Neuronal stem cell (in vitro differentiated cells): ENCODE measurements around the gene PAEP.
"Not testable (repeated sequence)": the region's sequence is repeated elsewhere in the genome, so short reads cannot be mapped to it uniquely, and the experiment has no call there.

Experiments
- DNase-seq: peaks from one replicate; pipeline ENCODE4 v3.0.0-alpha.2; 2013; ENCODE audit warnings: low spot score
- H2AFZ ChIP-seq: one replicate; pipeline ENCODE4 v1.6.1; 2013; ENCODE audit warnings: mild to moderate bottlenecking, low read length, inconsistent platforms
- H2AK5ac ChIP-seq: 2 replicates; pipeline ENCODE4 v1.6.1; 2013; ENCODE audit warnings: low read depth, mild to moderate bottlenecking, inconsistent platforms, low read length, moderate library complexity, mixed read lengths
- H2BK120ac ChIP-seq: 2 replicates; pipeline ENCODE4 v1.6.1; 2013; ENCODE audit warnings: low read depth, mild to moderate bottlenecking, inconsistent platforms, low read length, moderate library complexity, mixed read lengths
- H2BK12ac ChIP-seq: one replicate; pipeline ENCODE4 v1.6.1; 2013; ENCODE audit warnings: low read length, inconsistent platforms
- H2BK15ac ChIP-seq: 2 replicates; pipeline ENCODE4 v1.6.1; 2013; ENCODE audit warnings: mild to moderate bottlenecking, low read length, inconsistent platforms, mixed read lengths
- H2BK5ac ChIP-seq: one replicate; pipeline ENCODE4 v1.6.1; 2013; ENCODE audit warnings: inconsistent platforms, mild to moderate bottlenecking, low read length, moderate library complexity
- H3K14ac ChIP-seq: one replicate; pipeline ENCODE4 v1.6.1; 2013; ENCODE audit warnings: low read length, inconsistent platforms
- H3K18ac ChIP-seq: 2 replicates; pipeline ENCODE4 v1.6.1; 2013; ENCODE audit warnings: low read length, inconsistent platforms
- H3K23ac ChIP-seq: 2 replicates; pipeline ENCODE4 v1.6.1; 2013; ENCODE audit warnings: low read depth, mild to moderate bottlenecking, mixed read lengths, low read length, inconsistent platforms; ENCODE audit not compliant: poor library complexity
- H3K27ac ChIP-seq: replicated peaks from 3 replicates; pipeline ENCODE4 v1.5.1; 2013; ENCODE audit warnings: low read length, inconsistent platforms
- H3K27me3 ChIP-seq, 3 experiments: 2 replicates each; pipeline ENCODE4 v1.6.1; 2013; ENCODE audit warnings: low read length in 3 of 3, mild to moderate bottlenecking in 2 of 3, inconsistent platforms in 1 of 3, low read depth in 1 of 3, mixed read lengths in 1 of 3, moderate library complexity in 1 of 3; ENCODE audit not compliant: control insufficient read depth in 3 of 3, insufficient read depth in 3 of 3
- H3K36me3 ChIP-seq, 2 donors: replicated peaks in 1 of 2; 2 replicates each; pipeline ENCODE4 v1.6.1; 2013; ENCODE audit warnings: low read length in 2 of 2; ENCODE audit not compliant: control insufficient read depth in 2 of 2, insufficient read depth in 2 of 2
- H3K4ac ChIP-seq: 2 replicates; pipeline ENCODE4 v1.6.1; 2013; ENCODE audit warnings: inconsistent platforms, mild to moderate bottlenecking, low read length, moderate library complexity
- H3K4me1 ChIP-seq, 2 donors: 1 replicate in 1 of 2; 2 replicates in 1 of 2; pipeline ENCODE4 v1.6.1; 2013; ENCODE audit warnings: low read length in 2 of 2, low read depth in 1 of 2; ENCODE audit not compliant: control insufficient read depth in 2 of 2, insufficient read depth in 1 of 2
- H3K4me2 ChIP-seq: one replicate; pipeline ENCODE4 v1.6.1; 2013; ENCODE audit warnings: mild to moderate bottlenecking, low read length, inconsistent platforms; ENCODE audit not compliant: insufficient read depth, poor library complexity, severe bottlenecking
- H3K4me3 ChIP-seq, 2 donors: 2 replicates each; pipeline ENCODE4 v1.5.1; 2013; ENCODE audit warnings: low read length in 2 of 2, mild to moderate bottlenecking in 2 of 2, inconsistent platforms in 1 of 2, moderate library complexity in 1 of 2
- H3K79me1 ChIP-seq: one replicate; pipeline ENCODE4 v1.6.1; 2013; ENCODE audit warnings: low read depth, mild to moderate bottlenecking, inconsistent platforms, low read length, moderate library complexity
- H3K9ac ChIP-seq: one replicate; pipeline ENCODE4 v1.6.1; 2013; ENCODE audit warnings: mild to moderate bottlenecking, low read depth, low read length, inconsistent platforms; ENCODE audit not compliant: poor library complexity
- H3K9me3 ChIP-seq, 2 donors: replicated peaks in 1 of 2; 2 replicates each; pipeline versions ENCODE3 to v1.6.1; 2013; ENCODE audit warnings: low read length in 2 of 2, mild to moderate bottlenecking in 2 of 2, inconsistent platforms in 1 of 2, low read depth in 1 of 2, mixed read lengths in 1 of 2, moderate library complexity in 1 of 2; ENCODE audit not compliant: control insufficient read depth in 2 of 2, insufficient read depth in 1 of 2
- H4K8ac ChIP-seq: one replicate; pipeline ENCODE4 v1.6.1; 2013; ENCODE audit warnings: low read depth, mild to moderate bottlenecking, inconsistent platforms, low read length, moderate library complexity
- H4K91ac ChIP-seq: one replicate; pipeline ENCODE4 v1.6.1; 2013; ENCODE audit warnings: low read length, low read depth, mild to moderate bottlenecking, inconsistent platforms; ENCODE audit not compliant: poor library complexity
- WGBS, 2 donors: extraction: QIAGEN DNeasy Blood & Tissue Kit; methylation state at CpG; one replicate each; pipeline ENCODE4 v1.1.7; 2013; ENCODE audit warnings: missing lambda C conversion rate in 2 of 2, mixed read lengths in 1 of 2; ENCODE audit not compliant: insufficient read length in 2 of 2, insufficient replicate concordance in 1 of 2; ENCODE audit errors: extremely low coverage in 2 of 2; 5-methylcytosine and 5-hydroxymethylcytosine counted together

Gene PAEP

DNA sequence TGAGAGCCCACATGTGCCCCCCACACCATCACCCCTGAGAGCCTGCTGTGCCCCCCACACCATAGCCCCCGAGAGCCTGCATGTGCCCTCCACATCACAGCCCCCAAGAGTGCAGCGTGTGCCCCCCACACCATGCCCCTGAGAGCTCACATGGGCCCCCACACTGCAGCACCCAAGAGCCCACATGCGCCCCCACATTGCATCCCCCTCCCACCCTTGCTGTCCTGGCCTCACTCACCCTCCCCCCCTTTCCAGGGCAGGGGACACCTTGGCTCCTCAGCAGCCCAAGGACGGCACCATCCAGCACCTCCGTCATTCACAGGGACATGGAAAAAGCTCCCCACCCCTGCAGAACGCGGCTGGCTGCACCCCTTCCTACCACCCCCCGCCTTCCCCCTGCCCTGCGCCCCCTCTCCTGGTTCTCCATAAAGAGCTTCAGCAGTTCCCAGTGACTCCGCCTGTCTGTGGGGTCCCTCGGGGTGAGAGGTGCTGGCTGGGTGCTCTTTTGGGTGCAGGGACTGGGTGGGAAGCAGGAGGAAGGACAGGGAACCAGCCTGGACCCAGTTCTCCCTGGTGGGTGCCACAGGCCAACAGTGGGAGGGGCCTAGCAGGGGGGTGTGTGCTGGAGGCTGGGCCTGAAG lies 35.3 kb upstream of the PAEP start:
- H3K27me3 ChIP-seq, result peaks cover 0 to 7% (median 0%) of the 10 kb centered on the region in 3 experiments
- H3K4ac ChIP-seq, result no peak overlapping the region
- no CpG with 5 or more reads among the region's 11 CpGs for WGBS, 2 donors
- no peak overlapping the region for H3K27ac ChIP-seq
- no peak overlapping the region for H2BK120ac ChIP-seq
- no peaks in the 10 kb centered on the region for H3K36me3 ChIP-seq
- H2BK12ac ChIP-seq, result peak overlapping the region; percentile 16
- H3K14ac ChIP-seq, result no peak overlapping the region
- no peak overlapping the region for H4K8ac ChIP-seq
- H2AK5ac ChIP-seq, result no peak overlapping the region
- no peaks in the 10 kb centered on the region for H3K79me1 ChIP-seq
- no peak overlapping the region for H3K4me3 ChIP-seq
- H3K23ac ChIP-seq, result no peak overlapping the region
- H4K91ac ChIP-seq, result no peak overlapping the region
- H3K9me3 ChIP-seq, result no peaks in the 10 kb centered on the region
- no peak overlapping the region for H3K9ac ChIP-seq
- H2AFZ ChIP-seq, result no peak overlapping the region
- peak overlapping the region; percentile 70 for H3K18ac ChIP-seq
- H2BK5ac ChIP-seq, result peak overlapping the region; percentile 75
- DNase-seq, result no peak
- H3K4me2 ChIP-seq, result no peak overlapping the region
- peak overlapping the region; percentile 67 for H2BK15ac ChIP-seq
- H3K4me1 ChIP-seq, result peaks cover 0 to 6% of the 10 kb centered on the region in 2 donors

DNA sequence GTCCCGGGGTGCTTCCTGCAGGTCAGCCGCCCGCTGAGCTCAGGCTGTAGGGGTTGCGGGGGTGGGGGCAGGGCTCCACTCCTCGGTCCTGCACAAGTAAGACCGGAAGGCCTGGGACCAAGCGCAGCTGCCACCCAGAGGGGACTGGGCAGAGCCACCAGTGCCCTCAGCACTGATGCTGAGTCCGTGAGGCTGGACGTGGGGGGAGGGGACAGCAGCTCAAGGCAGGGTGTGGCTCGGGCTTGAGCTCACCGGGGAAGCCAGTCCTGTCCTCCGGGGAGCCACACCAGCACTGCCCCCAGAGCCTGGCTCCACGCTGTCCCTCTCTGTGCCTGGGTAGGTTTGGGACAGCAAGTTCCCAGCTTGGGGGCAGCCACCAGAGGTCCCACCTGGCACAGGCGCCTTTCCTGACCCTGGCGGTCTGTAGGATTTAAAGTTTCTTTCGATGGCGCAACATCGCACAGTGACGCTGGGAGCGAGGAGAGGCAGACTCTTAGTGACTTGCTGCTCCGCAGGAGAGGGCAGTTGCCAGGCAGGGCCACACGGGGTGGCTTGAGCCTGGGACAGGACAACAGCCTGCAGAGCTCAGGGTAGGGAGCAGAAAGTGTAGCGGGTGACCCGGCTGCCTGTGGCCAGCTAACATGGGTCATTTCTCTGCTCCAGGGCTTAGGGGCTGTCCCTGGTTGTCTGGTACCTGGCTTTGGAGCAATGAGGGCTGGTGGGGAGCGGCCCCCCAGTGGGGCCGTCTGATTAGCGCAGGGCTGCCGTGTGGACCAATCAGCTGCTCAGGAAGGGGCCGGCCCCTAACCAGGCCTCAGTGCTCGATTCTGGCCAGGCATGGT lies 34.6 kb upstream of the PAEP start:
- H4K8ac ChIP-seq, result peak overlapping the region; percentile 86
- peak overlapping the region; percentile 70 for H3K18ac ChIP-seq
- H3K4ac ChIP-seq, result peak overlapping the region; percentile 76
- H3K14ac ChIP-seq, result peak overlapping the region; percentile 47
- no peak overlapping the region for H2BK120ac ChIP-seq
- H3K4me2 ChIP-seq, result no peak overlapping the region
- H3K27me3 ChIP-seq, result peaks cover 0 to 7% (median 0%) of the 10 kb centered on the region in 3 experiments
- peak overlapping the region; percentile 16 for H2BK12ac ChIP-seq
- H3K79me1 ChIP-seq, result no peaks in the 10 kb centered on the region
- peak overlapping the region; percentile 75 for H2BK5ac ChIP-seq
- no peak overlapping the region for H2AFZ ChIP-seq
- peak overlapping the region; percentile 4 for H3K9ac ChIP-seq
- no peak overlapping the region for H3K27ac ChIP-seq
- DNase-seq, result no peak
- peaks cover 0 to 6% of the 10 kb centered on the region in 2 donors for H3K4me1 ChIP-seq
- no CpG with 5 or more reads among the region's 30 CpGs for WGBS, 2 donors
- H2AK5ac ChIP-seq, result peak overlapping the region; percentile 40
- no peaks in the 10 kb centered on the region for H3K9me3 ChIP-seq
- H3K23ac ChIP-seq, result peak overlapping the region; percentile 55
- no peak overlapping the region for H3K4me3 ChIP-seq
- H3K36me3 ChIP-seq, result no peaks in the 10 kb centered on the region
- no peak overlapping the region for H4K91ac ChIP-seq
- peak overlapping the region; percentile 67 for H2BK15ac ChIP-seq

DNA sequence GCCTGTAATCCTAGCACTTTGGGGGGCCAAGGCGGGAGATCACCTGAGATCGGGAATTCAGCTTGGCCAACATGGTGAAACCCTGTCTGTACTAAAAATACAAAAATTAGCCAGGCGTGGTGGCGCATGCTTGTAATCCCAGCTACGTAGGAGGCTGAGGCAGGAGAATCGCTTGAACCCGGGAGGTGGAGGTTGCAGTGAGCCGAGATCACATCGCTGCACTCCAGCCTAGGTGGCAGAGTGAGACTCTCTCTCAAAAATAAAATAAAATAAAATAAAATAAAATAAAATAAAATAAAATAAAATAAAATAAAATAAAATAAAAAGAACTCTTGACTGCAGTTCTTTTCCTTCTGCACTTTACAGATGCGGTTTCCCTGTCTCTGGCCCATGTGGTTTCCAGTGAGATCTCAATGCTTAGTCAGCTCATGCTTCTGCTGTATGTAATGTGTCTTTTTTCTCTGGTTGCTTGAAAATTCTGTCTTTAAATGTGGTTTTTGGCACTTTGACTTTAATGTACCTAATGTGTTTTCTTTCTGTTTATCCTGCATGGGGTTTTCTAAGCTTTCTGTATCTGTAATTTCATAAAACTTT lies 32.6 kb upstream of the PAEP start:
- H2BK12ac ChIP-seq, H3K23ac ChIP-seq, H3K79me1 ChIP-seq, H2AFZ ChIP-seq, H3K18ac ChIP-seq, H3K4me3 ChIP-seq, H3K4me2 ChIP-seq, H4K91ac ChIP-seq, H2BK120ac ChIP-seq, H3K4ac ChIP-seq, H3K14ac ChIP-seq, H2BK15ac ChIP-seq, H3K27me3 ChIP-seq, H3K4me1 ChIP-seq, H2AK5ac ChIP-seq, H3K9ac ChIP-seq, H3K27ac ChIP-seq, H3K36me3 ChIP-seq, H4K8ac ChIP-seq, DNase-seq, H2BK5ac ChIP-seq, H3K9me3 ChIP-seq: not testable (repeated sequence)
- no CpG with 5 or more reads among the region's 10 CpGs for WGBS, 2 donors

DNA sequence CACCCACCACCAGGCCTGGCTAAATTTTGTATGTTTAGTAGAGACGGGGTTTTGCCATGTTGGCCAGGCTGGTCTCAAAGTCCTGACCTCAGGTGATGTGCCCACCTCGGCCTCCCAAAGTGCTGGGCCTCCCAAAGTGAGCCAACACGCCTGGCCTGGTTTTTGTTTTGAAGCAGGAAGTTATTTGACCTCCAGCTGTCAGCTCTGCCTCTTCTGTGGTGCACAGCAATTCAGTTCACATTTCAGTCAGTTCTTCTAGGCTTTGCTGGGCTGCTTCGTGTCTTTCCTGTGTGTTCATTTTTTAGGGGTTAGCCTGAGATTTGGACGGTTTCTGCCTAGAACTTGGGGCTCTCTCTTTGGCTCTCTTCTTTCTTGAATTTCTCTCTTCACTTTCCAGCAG lies 31.4 kb upstream of the PAEP start:
- H2AFZ ChIP-seq, result no peak overlapping the region

More for the DNA sequence above, 31.4 kb upstream of the PAEP start:
- Histone ChIP-seq H3K23ac (no peak overlapping the region), H3K79me1 (no peaks in the 10 kb centered on the region), H2AK5ac (no peak overlapping the region), H3K4me1 (peaks cover 0 to 5% of the 10 kb centered on the region in 2 donors), H3K14ac (no peak overlapping the region), H3K4ac (no peak overlapping the region), H2BK15ac (no peak overlapping the region), H3K9ac (no peak overlapping the region), H2BK120ac (no peak overlapping the region), H3K4me2 (no peak overlapping the region), H4K8ac (no peak overlapping the region), H3K18ac (no peak overlapping the region), H2BK12ac (no peak overlapping the region), H3K4me3 (no peak overlapping the region), H3K9me3 (no peaks in the 10 kb centered on the region), H3K27ac (no peak overlapping the region), H2BK5ac (no peak overlapping the region), H3K27me3 (peaks cover 0 to 16% (median 0%) of the 10 kb centered on the region in 3 experiments), H3K36me3 (no peaks in the 10 kb centered on the region), H4K91ac (no peak overlapping the region)
- no peak for DNase-seq
- no CpG with 5 or more reads among the region's 5 CpGs for WGBS, 2 donors
